NCI-H1417 treated with DMSO at 0.1 percent for 48 hours (cell line): ENCODE results near the gene ASXL3.

Experiments
- DNase-seq: peaks from one replicate; lab custom pipeline; 2025; lab: John Stamatoyannopoulos, UW

ASXL3 gene

GRCh38 chr18:33664241-33664874 lies 86.3 kb downstream of the ASXL3 start:
- DNase-seq, result no peak

GRCh38 chr18:33665187-33665586 lies 87.2 kb downstream of the ASXL3 start:
- no peak for DNase-seq

DNA sequence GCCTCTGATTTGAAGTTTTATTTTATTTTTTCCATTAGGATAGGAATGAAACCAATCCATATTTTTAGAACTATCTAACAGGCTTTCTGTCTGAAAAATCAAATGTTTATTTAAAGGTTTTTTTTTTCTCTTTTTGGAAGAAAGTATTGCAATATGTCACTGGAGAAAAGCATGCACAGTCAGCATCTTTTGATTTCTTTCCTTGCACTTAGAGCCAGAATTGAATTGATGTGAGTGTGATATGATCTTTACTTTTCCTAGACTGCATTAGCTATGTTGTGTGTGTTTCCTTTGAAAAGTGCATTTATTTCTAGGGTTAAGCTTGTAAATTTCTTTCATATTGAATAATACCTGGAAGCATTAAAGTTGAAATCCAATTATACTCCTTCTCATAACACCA lies 87.6 kb downstream of the ASXL3 start:
- DNase-seq, result no peak

- no peak for DNase-seq
Measured at GRCh38 chr18:33666915-33667314, 88.9 kb downstream of the ASXL3 start.

- DNase-seq, result no peak
Measured at GRCh38 chr18:33669589-33669988, 91.6 kb downstream of the ASXL3 start.

- no peak for DNase-seq
Measured at GRCh38 chr18:33670029-33670428, 92.0 kb downstream of the ASXL3 start.

GRCh38 chr18:33673689-33674088 lies 95.7 kb downstream of the ASXL3 start:
- no peak for DNase-seq

DNA sequence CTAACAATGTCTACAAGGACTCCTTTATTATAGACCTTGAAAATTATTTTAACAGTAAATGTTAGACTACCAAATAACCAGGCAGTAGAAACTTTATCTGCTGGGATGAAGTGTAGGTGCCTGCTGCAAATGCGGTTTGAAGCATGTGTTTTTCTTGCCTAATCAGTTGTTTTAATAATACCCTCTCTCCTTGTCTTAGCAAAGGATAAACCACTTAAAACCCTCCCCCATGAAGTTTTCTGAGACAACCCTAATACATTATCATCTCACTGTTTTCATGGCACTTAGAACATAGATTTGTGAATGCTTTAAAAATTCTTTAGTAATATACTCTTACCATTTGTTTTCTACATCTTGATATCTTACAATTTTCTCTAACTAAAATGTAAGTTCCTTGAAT lies 98.6 kb downstream of the ASXL3 start:
- DNase-seq, result no peak

GRCh38 chr18:33677891-33678290 lies 99.9 kb downstream of the ASXL3 start:
- no peak for DNase-seq

- DNase-seq, result no peak
Measured at GRCh38 chr18:33682436-33682835, 104.4 kb downstream of the ASXL3 start.

DNA sequence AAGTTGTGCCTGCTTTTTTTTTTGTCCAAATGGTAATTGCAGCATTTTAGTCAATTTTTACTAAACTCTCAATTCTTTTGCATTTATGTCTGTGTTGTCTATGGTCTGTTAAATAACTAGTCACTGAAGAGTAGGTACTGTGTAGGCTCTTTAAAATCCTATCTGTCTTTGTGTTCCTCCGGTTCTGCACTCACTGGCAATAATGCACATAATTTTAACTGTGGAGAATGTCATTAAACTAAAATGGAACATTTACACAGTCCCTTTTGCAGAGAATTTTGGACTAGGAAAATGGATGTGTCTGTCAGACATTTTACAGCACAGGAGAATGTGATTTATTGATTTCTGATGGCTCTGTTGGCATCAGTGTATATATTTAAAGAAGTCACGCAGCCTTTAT lies 116.6 kb downstream of the ASXL3 start:
- DNase-seq, result no peak

- DNase-seq, result no peak
Measured at GRCh38 chr18:33696332-33697162, 118.5 kb downstream of the ASXL3 start.

DNA sequence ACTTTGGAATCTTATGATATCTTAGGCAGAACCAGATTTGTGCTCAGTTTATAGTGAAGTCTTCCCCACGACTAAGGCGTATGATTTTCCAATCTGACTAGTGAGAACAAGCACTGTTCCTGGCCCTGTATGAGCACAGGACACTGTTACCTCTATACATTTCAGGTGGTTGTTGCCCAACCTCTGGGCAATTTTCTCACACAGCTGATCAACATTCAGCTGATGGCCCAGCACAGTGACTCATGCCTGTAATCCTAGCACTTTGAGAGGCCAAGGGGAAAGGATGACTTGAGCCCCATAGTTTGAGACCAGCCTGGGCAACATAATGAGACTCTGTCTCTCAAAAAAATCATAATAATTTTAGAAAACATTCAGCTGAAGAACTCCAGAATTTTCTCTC lies 119.5 kb downstream of the ASXL3 start:
- DNase-seq, result no peak

GRCh38 chr18:33699372-33699771 lies 121.4 kb downstream of the ASXL3 start:
- DNase-seq, result no peak

DNA sequence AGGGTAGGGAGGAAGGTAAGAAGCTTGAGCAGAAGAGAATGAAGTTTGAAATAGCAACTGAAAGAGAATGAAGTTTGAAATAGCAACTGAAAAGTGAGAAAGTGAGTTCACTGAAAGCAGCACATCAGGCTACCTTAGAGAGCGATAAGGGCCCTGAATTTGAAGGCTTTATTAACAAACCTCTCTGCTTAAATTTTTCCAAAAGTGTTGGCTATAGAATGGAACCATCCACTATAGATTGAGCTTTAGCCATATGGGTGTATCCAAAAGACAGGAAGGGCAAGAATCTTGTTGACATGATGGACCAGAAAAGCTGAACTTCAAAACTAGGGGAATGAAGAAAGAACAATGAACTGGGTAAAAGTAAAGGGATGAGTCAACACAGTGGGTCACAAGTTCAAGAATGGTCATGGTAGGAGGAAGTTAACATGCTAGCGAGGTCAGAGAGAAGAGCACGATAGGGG lies 122.5 kb downstream of the ASXL3 start:
- DNase-seq, result no peak

- no peak for DNase-seq
Measured at GRCh38 chr18:33702625-33703024, 124.6 kb downstream of the ASXL3 start.

GRCh38 chr18:33706391-33706790 lies 128.4 kb downstream of the ASXL3 start:
- DNase-seq, result no peak

GRCh38 chr18:33708876-33709275 lies 130.9 kb downstream of the ASXL3 start:
- no peak for DNase-seq

- no peak for DNase-seq
Measured at GRCh38 chr18:33710269-33710668, 132.2 kb downstream of the ASXL3 start.

- no peak for DNase-seq
Measured at GRCh38 chr18:33711514-33711913, 133.5 kb downstream of the ASXL3 start.

DNA sequence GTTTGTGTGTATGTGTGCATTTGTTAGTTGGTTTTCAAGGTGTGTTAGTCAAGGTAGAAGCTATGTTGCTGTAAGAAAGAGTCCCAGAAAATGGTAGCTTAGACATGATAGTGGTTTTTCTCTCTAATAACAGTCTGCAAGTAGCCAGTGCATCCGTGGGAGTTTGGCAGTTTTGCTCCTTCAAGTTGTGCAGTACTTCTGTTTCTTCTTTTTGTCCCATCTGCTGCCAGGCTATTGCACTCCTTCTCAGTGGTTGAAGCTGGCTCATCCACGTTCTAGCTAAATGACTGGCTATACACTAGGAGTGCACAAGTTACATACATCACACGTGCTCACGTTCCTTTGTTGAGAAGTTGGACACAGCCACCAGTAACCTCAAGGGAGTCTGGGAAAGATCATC lies 134.7 kb downstream of the ASXL3 start:
- DNase-seq, result no peak

DNA sequence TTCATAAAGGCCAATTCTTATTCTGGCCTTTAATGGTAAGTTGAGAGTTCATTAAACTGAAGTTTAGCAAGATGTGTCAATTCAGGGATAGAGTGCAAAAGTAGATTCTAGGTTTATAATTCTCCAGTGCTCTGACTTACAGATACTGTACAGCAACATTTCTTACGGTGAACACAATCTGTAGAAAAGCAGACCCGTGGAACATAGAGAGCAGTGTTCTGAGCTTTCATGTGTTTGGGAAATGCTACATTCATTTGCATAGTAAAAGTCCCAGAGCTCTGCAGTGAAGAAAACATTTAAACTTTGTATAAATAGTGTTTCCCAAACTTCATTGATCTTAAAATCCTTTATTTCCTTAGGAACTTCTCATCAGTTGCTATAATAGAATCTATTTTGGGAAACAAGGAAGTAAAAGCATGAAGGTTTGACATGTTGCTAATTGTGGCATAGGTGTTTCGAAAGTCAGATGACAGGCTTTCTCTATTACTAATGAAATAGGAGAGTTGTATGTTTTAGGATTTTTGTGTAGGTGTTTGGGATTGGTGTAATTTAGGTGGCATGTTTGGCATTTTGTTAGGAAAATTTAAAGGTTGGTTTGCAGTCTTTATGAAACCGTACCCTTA lies 138.2 kb downstream of the ASXL3 start:
- no peak for DNase-seq

GRCh38 chr18:33717339-33717738 lies 139.3 kb downstream of the ASXL3 start:
- no peak for DNase-seq
